ENCODE results near the gene HOXB7. TPM values are rescaled to one million over a fixed set of nuclear protein-coding genes. Genes with fewer than 3 reads are reported as not detected.

HOXB7 gene
- total and polyA plus RNA-seq, 2 of the 13 experiments (the other 11 are each of a cell fraction or from before 2014, with no cell fraction given) = 0.04 TPM; not detected in 1

- no peak for DNase-seq (ENCODE audit: low spot score)
- 2% methylated on average over 16 of the region's 16 CpGs for WGBS (ENCODE audit: low lambda C conversion rate)
- no peaks in the 10 kb centered on the region for H3K4me1 ChIP-seq (ENCODE audit: insufficient read depth, low read length)
- H3K79me2 ChIP-seq (ENCODE audit: insufficient read depth, low read length) = no peaks in the 10 kb centered on the region
- H3K4me3 ChIP-seq (replicated peaks in 1 of 3; ENCODE audit: insufficient read depth in 1 of 3, low read depth in 2 of 3, low read length in 3 of 3) = no peak overlapping the region
- intact Hi-C loops (cut with micrococcal nuclease; ENCODE audit: unreplicated experiment) = no loop called here
- FAIRE-seq = no peak
- peaks cover 34 to 94% of the 10 kb centered on the region in 2 experiments for H3K27me3 ChIP-seq (ENCODE audit: control insufficient read depth in 1 of 2, insufficient read depth in 2 of 2, low read length in 2 of 2)
- no peak overlapping the region for H3K4me2 ChIP-seq (ENCODE audit: low read depth, low read length)
- H3K36me3 ChIP-seq (replicated peaks in 1 of 2; ENCODE audit: control insufficient read depth in 1 of 2, insufficient read depth in 2 of 2, low read length in 2 of 2) = no peaks in the 10 kb centered on the region
- H2AFZ ChIP-seq (ENCODE audit: low read length) = no peak overlapping the region
- H3K9me3 ChIP-seq (ENCODE audit: low read length) = no peaks in the 10 kb centered on the region
- BruUV-seq (replicated peaks) = no TSS peak
- H4K20me1 ChIP-seq (ENCODE audit: insufficient read depth, low read length) = no peaks in the 10 kb centered on the region; the same call in 1 of the 2 replicates
- H3K27ac ChIP-seq (ENCODE audit: extremely low read length, insufficient read depth, low read length) = no peak overlapping the region
- CTCF ChIA-PET (ENCODE audit: low intra/inter-chr PET ratio, low total read pairs) = no interaction called here
- POLR2A ChIA-PET = no interaction called here
- TF ChIP-seq ATF6 (CRISPR knock-in tag; conservative IDR thresholded peaks at IDR 0.05) = no peak
- TF ChIP-seq EZH2 (conservative IDR thresholded peaks at IDR 0.05; ENCODE audit: low read depth, low read length) = 0 out of 2 replicates have a peak, but pooled peaks have one; percentile 32
- TF ChIP-seq ZBTB7B (CRISPR knock-in tag; IDR thresholded peaks at IDR 0.05) = no peak
- TF ChIP-seq RFXANK (CRISPR knock-in tag; IDR thresholded peaks at IDR 0.05) = no peak
- no peak for TF ChIP-seq DBP (CRISPR knock-in tag; IDR thresholded peaks at IDR 0.05; ENCODE audit: not compliant biosample characterization)
- in situ Hi-C loops (cut with HindIII; ENCODE audit: extremely low pct_ligation_motif_present, low pct_unique_long_range_greater_than_20kb) = no loop called here
- no peak overlapping the region for H3K9ac ChIP-seq (ENCODE audit: insufficient read depth, low read depth, low read length)
- no peak for ATAC-seq
These were observed 51.5 kb downstream of the HOXB7 start for GRCh38 chr17:48559122-48559839.

- H3K9me3 ChIP-seq (ENCODE audit: low read length) = no peaks in the 10 kb centered on the region
- no peak overlapping the region for H3K27ac ChIP-seq (ENCODE audit: extremely low read length, insufficient read depth, low read length)
- H3K9ac ChIP-seq (ENCODE audit: insufficient read depth, low read depth, low read length) = no peak overlapping the region
- no peak for TF ChIP-seq ZNF768 (CRISPR knock-in tag; IDR thresholded peaks at IDR 0.05)
- no peak for TF ChIP-seq HOXA3 (CRISPR knock-in tag; IDR thresholded peaks at IDR 0.05)
- no peak for TF ChIP-seq ZNF367 (CRISPR knock-in tag; IDR thresholded peaks at IDR 0.05; ENCODE audit: borderline replicate concordance)
- no peak for TF ChIP-seq HIVEP1 (CRISPR knock-in tag; IDR thresholded peaks at IDR 0.05)
- no peak for TF ChIP-seq HHEX (CRISPR knock-in tag; IDR thresholded peaks at IDR 0.05)
- TF ChIP-seq FOXK2 (IDR thresholded peaks at IDR 0.05) = 0 out of 2 replicates have a peak, but pooled peaks have one; percentile 8
- POLR2A ChIA-PET = no interaction called here
- CTCF ChIA-PET (ENCODE audit: low intra/inter-chr PET ratio, low total read pairs) = no interaction called here
- H3K36me3 ChIP-seq (replicated peaks in 1 of 2; ENCODE audit: control insufficient read depth in 1 of 2, insufficient read depth in 2 of 2, low read length in 2 of 2) = no peaks in the 10 kb centered on the region
- H3K4me1 ChIP-seq (ENCODE audit: insufficient read depth, low read length) = no peaks in the 10 kb centered on the region
- ATAC-seq (no peak), FAIRE-seq (no peak), DNase-seq (ENCODE audit: low spot score) (no peak)
- 2% methylated on average over 2 of the region's 2 CpGs for WGBS (ENCODE audit: low lambda C conversion rate)
- H3K4me2 ChIP-seq (ENCODE audit: low read depth, low read length) = no peak overlapping the region
- H3K4me3 ChIP-seq (replicated peaks in 1 of 3; ENCODE audit: insufficient read depth in 1 of 3, low read depth in 2 of 3, low read length in 3 of 3) = no peak overlapping the region
- in situ Hi-C loops (cut with HindIII; ENCODE audit: extremely low pct_ligation_motif_present, low pct_unique_long_range_greater_than_20kb) (no loop called here), intact Hi-C loops (cut with micrococcal nuclease; ENCODE audit: unreplicated experiment) (no loop called here)
- no TSS peak for BruUV-seq (replicated peaks)
- H4K20me1 ChIP-seq (ENCODE audit: insufficient read depth, low read length) = no peaks in the 10 kb centered on the region; the same call in 1 of the 2 replicates
- peaks cover 34 to 97% of the 10 kb centered on the region in 2 experiments for H3K27me3 ChIP-seq (ENCODE audit: control insufficient read depth in 1 of 2, insufficient read depth in 2 of 2, low read length in 2 of 2)
- no peaks in the 10 kb centered on the region for H3K79me2 ChIP-seq (ENCODE audit: insufficient read depth, low read length)
- H2AFZ ChIP-seq (ENCODE audit: low read length) = no peak overlapping the region
These were observed 52.0 kb downstream of the HOXB7 start for GRCh38 chr17:48558831-48559121.

All from HepG2 (cell line).